Stimulated activated CD4-positive, alpha-beta T cell treated with anti-CD3 and anti-CD28 coated beads, TNF-alpha, amount 100 ng/mL, for 24 hours (primary cell): ENCODE measurements around the gene DACH1.

Source experiments
- DNase-seq, 3 experiments: peaks; one replicate each; pipeline ENCODE4 v3.0.0-alpha.2; 2020; ENCODE audit warnings: low read depth in 3 of 3

DACH1 gene

DNA sequence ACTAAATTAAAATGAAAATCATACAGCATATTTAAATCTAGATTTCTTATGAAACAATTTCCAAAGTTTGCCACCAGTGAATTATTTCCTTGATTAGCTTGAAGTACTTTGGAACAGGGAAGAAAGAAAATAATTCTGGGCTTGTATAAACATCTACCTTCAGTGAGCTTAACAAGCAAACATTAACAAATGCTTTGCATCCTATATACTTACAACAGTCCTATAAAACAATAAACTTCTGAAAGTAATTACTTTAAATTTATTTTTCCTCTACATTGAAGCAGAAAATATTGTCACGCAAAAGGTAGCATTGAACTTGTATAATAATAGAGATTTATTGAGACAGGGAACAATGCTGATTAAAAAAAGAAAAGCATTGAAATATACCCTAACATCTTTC, 164.8 kb downstream of the DACH1 start:
- DNase-seq: no peak

DNA sequence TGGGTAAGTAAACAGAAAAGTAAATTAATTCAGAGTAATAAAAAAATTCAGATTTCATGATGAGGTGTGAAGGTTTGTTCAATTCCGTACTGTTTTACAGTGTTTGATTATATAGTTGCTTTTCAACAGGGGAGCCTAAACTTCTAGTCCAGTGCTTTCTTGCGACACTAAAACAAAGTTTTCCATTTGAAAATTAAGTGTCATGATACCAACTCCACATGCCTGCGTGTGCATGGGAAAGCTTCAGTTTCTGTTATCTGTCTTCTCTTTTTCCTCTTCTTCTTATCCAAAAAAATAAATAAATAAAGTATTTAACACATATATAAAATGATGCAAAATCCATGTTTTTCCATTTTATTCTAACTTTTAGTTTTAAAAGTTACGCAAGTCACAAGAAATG, 165.3 kb downstream of the DACH1 start:
- DNase-seq: no peak

- no peak for DNase-seq
Observed at GRCh38 chr13:71699342-71699741, 167.7 kb downstream of the DACH1 start.

- no peak for DNase-seq
Observed at GRCh38 chr13:71695662-71696061, 171.3 kb downstream of the DACH1 start.

DNA sequence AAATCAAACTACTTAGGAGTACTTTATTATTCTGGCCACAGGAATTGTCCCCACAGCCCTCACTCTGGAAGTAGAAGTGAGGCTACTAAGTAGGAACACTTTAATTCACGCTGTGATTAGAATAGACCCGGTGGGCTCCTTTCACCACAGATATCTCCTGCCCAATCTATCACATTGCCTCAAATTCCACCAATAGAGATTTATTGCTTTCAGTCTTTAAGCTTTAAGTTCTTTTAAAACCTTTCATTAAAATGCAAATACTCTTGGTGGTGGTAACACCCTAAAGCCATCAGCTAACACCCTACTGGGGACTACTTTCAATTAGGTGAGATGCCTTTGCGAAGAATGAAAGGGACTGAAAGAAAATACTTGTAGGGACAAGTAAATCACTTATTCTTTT, 181.9 kb downstream of the DACH1 start:
- no peak for DNase-seq

GRCh38 chr13:71681901-71682613, 184.9 kb downstream of the DACH1 start:
- no peak for DNase-seq

DNA sequence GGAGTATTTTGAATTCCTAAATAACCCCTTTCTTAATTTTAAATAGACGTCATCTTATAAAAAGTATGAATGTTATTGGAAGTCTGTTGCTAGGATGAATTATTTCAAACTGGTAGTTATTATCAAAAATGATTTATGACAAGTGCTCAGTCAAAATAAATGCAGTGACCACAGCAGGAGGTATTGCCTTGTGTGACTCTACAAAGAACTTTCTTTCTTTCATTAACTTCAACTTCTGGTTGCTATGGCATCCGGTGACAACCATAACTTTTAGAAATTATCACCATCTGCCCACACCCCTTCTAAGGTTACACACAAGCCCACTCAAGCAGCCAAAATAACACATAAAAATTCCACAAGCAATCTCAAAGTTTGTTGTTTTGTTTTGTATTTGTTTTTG, 189.9 kb downstream of the DACH1 start:
- DNase-seq: no peak

GRCh38 chr13:71672512-71672911, 194.5 kb downstream of the DACH1 start:
- no peak for DNase-seq

- DNase-seq: no peak
Observed at GRCh38 chr13:71663431-71663830, 203.6 kb downstream of the DACH1 start.

DNA sequence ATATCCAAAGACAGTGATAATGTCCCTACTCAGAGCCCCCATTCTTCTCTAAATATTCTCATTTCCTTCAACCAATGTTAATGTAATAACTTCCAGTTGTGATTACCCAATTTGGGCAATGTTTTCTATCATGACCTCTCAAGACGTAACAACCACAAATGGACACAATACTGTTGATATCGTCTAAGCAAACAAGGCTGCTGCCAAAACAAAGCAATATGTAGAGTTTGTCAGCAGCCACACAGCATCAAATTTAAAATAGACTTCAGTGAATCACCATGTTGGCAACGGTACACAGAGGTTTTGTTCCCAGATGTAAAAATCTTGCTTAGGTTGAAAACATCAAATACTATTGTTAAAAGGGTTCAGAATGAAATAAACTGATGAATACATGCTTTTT, 205.1 kb downstream of the DACH1 start:
- DNase-seq: no peak

DNA sequence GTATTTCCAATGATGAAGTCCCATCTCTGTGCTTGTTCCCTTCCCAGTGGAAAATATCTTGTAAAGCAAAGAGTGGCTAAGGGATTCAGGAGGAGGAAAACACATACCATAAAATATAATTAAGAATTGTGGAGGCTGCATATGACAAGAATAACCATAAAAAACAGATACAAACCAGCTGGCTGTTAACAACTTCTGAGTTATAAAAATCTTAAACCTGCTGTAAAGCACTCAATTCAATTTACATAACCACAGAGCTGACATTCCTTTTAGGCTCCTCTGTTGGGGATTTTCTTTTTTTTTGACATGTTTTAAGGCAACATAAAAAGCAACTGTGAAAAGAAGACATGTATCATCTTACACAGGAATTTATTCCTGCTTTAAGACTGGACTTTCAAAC, 207.6 kb downstream of the DACH1 start:
- DNase-seq: no peak

GRCh38 chr13:71645467-71645866, 221.5 kb downstream of the DACH1 start:
- no peak for DNase-seq

GRCh38 chr13:71644579-71644978, 222.4 kb downstream of the DACH1 start:
- DNase-seq: no peak

- DNase-seq: no peak
Observed at GRCh38 chr13:71643448-71643860, 223.6 kb downstream of the DACH1 start.

DNA sequence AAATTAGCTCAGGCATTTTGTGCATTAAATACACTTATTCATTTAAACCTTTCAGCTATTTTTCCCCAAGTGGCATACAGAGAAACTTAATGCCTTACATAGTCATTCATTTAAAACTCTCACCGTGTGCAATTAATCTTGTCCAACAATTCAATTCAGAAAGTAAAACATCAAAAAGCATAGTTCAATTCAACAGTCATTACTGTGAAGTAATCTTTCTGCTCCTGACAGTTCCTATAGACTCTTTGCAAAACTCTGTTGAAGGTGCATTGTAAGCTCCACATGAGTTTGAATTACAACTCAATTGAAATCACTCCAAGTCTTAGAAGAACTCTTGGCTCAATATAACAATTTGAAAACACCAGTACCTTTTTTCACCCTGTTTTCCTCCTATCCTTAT, 228.3 kb downstream of the DACH1 start:
- DNase-seq: no peak

DNA sequence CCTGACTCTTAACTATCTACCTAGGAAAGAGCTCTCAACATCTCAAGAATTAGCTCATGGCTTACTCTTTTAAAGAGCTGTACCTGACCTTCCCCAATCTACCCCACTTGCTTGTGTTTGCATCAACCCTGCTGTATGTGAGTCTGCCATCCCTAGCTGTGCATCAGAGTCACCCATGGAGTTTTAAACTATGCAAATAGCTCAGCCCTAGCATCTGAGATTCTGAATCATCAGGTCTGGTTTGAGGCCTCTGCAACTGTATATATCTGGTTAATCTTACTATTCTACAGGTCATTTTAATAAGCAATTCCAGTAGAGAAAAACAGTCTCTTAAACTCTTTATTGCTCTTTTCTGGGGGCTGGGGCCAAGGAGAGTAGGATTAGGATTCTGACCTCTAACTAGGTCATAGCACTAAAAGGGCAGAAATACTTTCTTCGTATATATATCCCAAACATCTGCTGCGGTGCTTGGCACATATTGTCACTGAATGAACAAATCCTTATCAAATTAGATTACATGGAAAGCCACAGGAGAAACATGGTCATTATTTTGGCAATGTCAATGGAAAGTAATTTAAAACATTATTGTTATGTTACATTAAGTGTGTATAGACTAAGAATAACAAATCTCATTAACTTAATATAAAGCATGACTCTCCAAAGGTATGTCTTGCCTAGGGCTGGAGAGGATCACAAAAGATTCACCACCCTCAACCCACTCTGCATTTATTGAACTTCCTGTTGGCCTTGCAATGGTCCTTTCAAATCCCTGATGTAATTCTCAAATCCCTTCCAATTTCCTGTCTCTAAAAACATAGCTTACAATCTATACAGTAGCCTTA, 232.2 kb downstream of the DACH1 start:
- DNase-seq: no peak

- DNase-seq: no peak
Observed at GRCh38 chr13:71634182-71634581, 232.8 kb downstream of the DACH1 start.

GRCh38 chr13:71632721-71633120, 234.3 kb downstream of the DACH1 start:
- DNase-seq: no peak

- DNase-seq: no peak
Observed at GRCh38 chr13:71632206-71632605, 234.8 kb downstream of the DACH1 start.

- DNase-seq: no peak
Observed at GRCh38 chr13:71629167-71629566, 237.8 kb downstream of the DACH1 start.

DNA sequence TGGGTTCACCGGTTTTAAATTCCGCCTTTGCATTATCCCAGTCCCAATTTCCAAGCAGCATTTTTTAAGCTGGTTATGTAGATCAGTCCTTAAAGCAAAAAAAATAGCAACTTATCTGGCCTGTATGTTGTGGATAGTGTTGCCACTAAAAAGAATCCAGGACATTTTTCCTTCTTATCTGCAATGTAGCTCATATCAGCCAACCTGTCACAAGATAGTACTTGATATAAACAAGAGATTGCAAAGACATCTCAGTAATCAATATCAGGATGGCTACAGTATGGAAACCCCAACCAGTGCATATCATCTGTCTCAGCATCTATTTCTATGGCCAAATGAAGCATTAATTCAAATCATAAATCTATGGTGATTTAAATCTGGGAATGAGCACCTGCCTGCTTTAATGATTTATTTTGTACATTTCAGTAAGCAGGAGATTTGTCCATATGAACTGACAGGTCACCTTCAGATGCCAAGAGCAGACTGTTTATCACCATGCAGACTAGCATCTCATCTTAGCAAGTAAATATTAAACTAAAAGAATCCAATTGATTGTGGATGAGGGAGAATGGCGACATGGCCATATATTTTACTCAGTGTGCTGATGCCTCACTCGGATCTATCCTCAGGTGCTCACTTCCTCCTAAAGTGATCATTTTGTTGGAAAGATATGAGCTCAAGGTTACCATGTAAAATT, 240.4 kb downstream of the DACH1 start:
- no peak for DNase-seq

- no peak for DNase-seq
Observed at GRCh38 chr13:71625694-71626093, 241.3 kb downstream of the DACH1 start.
